HG03571 (cell line): ENCODE results near the gene CACNA1S.

Experiments
- ATAC-seq: cut with Tn5 transposase; IDR thresholded peaks from one replicate; pipeline ENCODE4 v1.9.1; 2021; ENCODE audit not compliant: unreplicated experiment

CACNA1S gene

GRCh38 chr1:201016943-201017827 lies 95.0 kb downstream of the CACNA1S start:
- no peak for ATAC-seq

- ATAC-seq, result no peak
Measured at GRCh38 chr1:201016211-201016651, 96.0 kb downstream of the CACNA1S start.

- ATAC-seq, result no peak
Measured at GRCh38 chr1:201015551-201016091, 96.6 kb downstream of the CACNA1S start.

- no peak for ATAC-seq
Measured at GRCh38 chr1:201014816-201015200, 97.4 kb downstream of the CACNA1S start.

GRCh38 chr1:201013991-201014815 lies 98.0 kb downstream of the CACNA1S start:
- no peak for ATAC-seq

- no peak for ATAC-seq
Measured at GRCh38 chr1:201013031-201013485, 99.2 kb downstream of the CACNA1S start.

- no peak for ATAC-seq
Measured at GRCh38 chr1:201011616-201012015, 100.6 kb downstream of the CACNA1S start.

GRCh38 chr1:201009962-201010645 lies 102.1 kb downstream of the CACNA1S start:
- no peak for ATAC-seq

- no peak for ATAC-seq
Measured at GRCh38 chr1:201008666-201009360, 103.4 kb downstream of the CACNA1S start.

- ATAC-seq, result no peak
Measured at GRCh38 chr1:201007481-201007880, 104.7 kb downstream of the CACNA1S start.

- no peak for ATAC-seq
Measured at GRCh38 chr1:201006450-201006849, 105.8 kb downstream of the CACNA1S start.

GRCh38 chr1:201004732-201005131 lies 107.5 kb downstream of the CACNA1S start:
- no peak for ATAC-seq

- ATAC-seq, result no peak
Measured at GRCh38 chr1:201004154-201004553, 108.1 kb downstream of the CACNA1S start.

GRCh38 chr1:201002510-201002909 lies 109.7 kb downstream of the CACNA1S start:
- ATAC-seq, result no peak

- no peak for ATAC-seq
Measured at GRCh38 chr1:201001962-201002361, 110.3 kb downstream of the CACNA1S start.

- ATAC-seq, result no peak
Measured at GRCh38 chr1:201000391-201000790, 111.8 kb downstream of the CACNA1S start.

GRCh38 chr1:200999667-201000066 lies 112.6 kb downstream of the CACNA1S start:
- no peak for ATAC-seq

GRCh38 chr1:200998323-200998722 lies 113.9 kb downstream of the CACNA1S start:
- no peak for ATAC-seq

GRCh38 chr1:200992382-200993048 lies 119.7 kb downstream of the CACNA1S start:
- ATAC-seq, result no peak

- ATAC-seq, result no peak
Measured at GRCh38 chr1:200991097-200991614, 121.1 kb downstream of the CACNA1S start.
